ENCODE measurements around the gene ANAPC5.

DNA sequence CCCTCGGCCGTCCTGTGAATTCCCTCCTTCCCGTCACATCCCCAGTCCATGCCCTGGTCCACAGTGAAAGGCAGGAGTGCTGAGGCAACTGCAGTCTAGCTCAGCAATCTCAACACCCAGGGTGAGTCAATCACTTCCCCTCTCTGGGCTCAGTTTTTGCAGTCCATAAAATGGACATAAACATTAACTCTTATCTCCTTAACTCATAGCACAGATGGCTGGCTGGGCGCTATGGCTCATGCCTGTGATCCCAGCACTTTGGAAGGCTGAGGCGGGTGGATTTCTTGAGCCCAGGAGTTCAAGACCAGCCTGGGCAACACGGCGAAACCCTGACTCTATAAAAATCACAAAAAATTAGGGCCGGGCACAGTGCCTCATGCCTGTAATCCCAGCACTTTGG lies 88.1 kb downstream of the ANAPC5 start:
- TF ChIP-seq, protein P1, sequence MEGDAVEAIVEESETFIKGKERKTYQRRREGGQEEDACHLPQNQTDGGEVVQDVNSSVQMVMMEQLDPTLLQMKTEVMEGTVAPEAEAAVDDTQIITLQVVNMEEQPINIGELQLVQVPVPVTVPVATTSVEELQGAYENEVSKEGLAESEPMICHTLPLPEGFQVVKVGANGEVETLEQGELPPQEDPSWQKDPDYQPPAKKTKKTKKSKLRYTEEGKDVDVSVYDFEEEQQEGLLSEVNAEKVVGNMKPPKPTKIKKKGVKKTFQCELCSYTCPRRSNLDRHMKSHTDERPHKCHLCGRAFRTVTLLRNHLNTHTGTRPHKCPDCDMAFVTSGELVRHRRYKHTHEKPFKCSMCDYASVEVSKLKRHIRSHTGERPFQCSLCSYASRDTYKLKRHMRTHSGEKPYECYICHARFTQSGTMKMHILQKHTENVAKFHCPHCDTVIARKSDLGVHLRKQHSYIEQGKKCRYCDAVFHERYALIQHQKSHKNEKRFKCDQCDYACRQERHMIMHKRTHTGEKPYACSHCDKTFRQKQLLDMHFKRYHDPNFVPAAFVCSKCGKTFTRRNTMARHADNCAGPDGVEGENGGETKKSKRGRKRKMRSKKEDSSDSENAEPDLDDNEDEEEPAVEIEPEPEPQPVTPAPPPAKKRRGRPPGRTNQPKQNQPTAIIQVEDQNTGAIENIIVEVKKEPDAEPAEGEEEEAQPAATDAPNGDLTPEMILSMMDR (IDR thresholded peaks at IDR 0.05 in 4 of 5, conservative IDR thresholded peaks at IDR 0.05 in 1 of 5): no peak
- no peak for TF ChIP-seq POLR2A (IDR thresholded peaks at IDR 0.05)
